ENCODE data around the gene DENND4A. TPM values are rescaled to one million over a fixed set of nuclear protein-coding genes. Genes with fewer than 3 reads are reported as not detected.

The DENND4A gene
- total RNA-seq, 1 experiment from 2014 or later: 12.7 TPM

GRCh38 chr15:65759441-65759840 lies 32.7 kb downstream of the DENND4A start:
- no peaks in the 10 kb centered on the region for H3K27me3 Mint-ChIP-seq (ENCODE audit: insufficient read depth, unreplicated experiment)
- no peaks in the 10 kb centered on the region for H3K36me3 Mint-ChIP-seq (ENCODE audit: insufficient read depth, unreplicated experiment)
- TF ChIP-seq CTCF (IDR thresholded peaks at IDR 0.05; ENCODE audit: insufficient read depth in 1 of 2, low read depth in 1 of 2, low read length in 1 of 2, severe bottlenecking in 1 of 2, unreplicated experiment in 1 of 2): no peak
- no peaks in the 10 kb centered on the region for H3K36me3 ChIP-seq (ENCODE audit: control insufficient read depth, insufficient read depth, low read length)
- no peaks in the 10 kb centered on the region for H3K9me3 ChIP-seq
- no peaks in the 10 kb centered on the region for H3K4me1 Mint-ChIP-seq (ENCODE audit: low read depth, unreplicated experiment)
- H3K9me3 Mint-ChIP-seq (ENCODE audit: unreplicated experiment): no peaks in the 10 kb centered on the region
- H3K27me3 ChIP-seq (replicated peaks; ENCODE audit: control insufficient read depth, insufficient read depth, low read length): no peaks in the 10 kb centered on the region
- H3K4me3 Mint-ChIP-seq (ENCODE audit: unreplicated experiment): no peak overlapping the region
- POLR2A ChIA-PET: no interaction called here
- intact Hi-C loops (cut with micrococcal nuclease; ENCODE audit: unreplicated experiment): no loop called here
- no peak overlapping the region for H3K27ac Mint-ChIP-seq (ENCODE audit: unreplicated experiment)
- no peak for DNase-seq
- H3K4me3 ChIP-seq (ENCODE audit: low read depth, low read length): no peak overlapping the region
- H3K4me1 ChIP-seq: no peaks in the 10 kb centered on the region; the same call in 1 of the 2 replicates
- CTCF ChIA-PET: no interaction called here
- BruUV-seq (replicated peaks): no TSS peak

GRCh38 chr15:65758242-65758641 lies 33.9 kb downstream of the DENND4A start:
- no peak for DNase-seq
- POLR2A ChIA-PET: no interaction called here
- intact Hi-C loops (cut with micrococcal nuclease; ENCODE audit: unreplicated experiment): no loop called here

GRCh38 chr15:65757256-65757655 lies 34.8 kb downstream of the DENND4A start:
- Histone ChIP-seq H3K36me3 (ENCODE audit: control insufficient read depth, insufficient read depth, low read length) (no peaks in the 10 kb centered on the region), H3K27me3 (replicated peaks; ENCODE audit: control insufficient read depth, insufficient read depth, low read length) (no peaks in the 10 kb centered on the region), H3K9me3 (no peaks in the 10 kb centered on the region), H3K4me1 (no peaks in the 10 kb centered on the region; the same call in 1 of the 2 replicates), H3K4me3 (ENCODE audit: low read depth, low read length) (no peak overlapping the region)
- POLR2A ChIA-PET: no interaction called here
- Mint-ChIP-seq H3K4me3 (ENCODE audit: unreplicated experiment) (no peak overlapping the region), H3K9me3 (ENCODE audit: unreplicated experiment) (no peaks in the 10 kb centered on the region), H3K4me1 (ENCODE audit: low read depth, unreplicated experiment) (no peaks in the 10 kb centered on the region), H3K36me3 (ENCODE audit: insufficient read depth, unreplicated experiment) (no peaks in the 10 kb centered on the region), H3K27ac (ENCODE audit: unreplicated experiment) (no peak overlapping the region), H3K27me3 (ENCODE audit: insufficient read depth, unreplicated experiment) (no peaks in the 10 kb centered on the region)
- no TSS peak for BruUV-seq (replicated peaks)
- DNase-seq: no peak
- intact Hi-C loops (cut with micrococcal nuclease; ENCODE audit: unreplicated experiment): no loop called here
- no peak for TF ChIP-seq CTCF (IDR thresholded peaks at IDR 0.05; ENCODE audit: insufficient read depth in 1 of 2, low read depth in 1 of 2, low read length in 1 of 2, severe bottlenecking in 1 of 2, unreplicated experiment in 1 of 2)
- CTCF ChIA-PET: no interaction called here

More at GRCh38 chr15:65758242-65758641, 33.9 kb downstream of the DENND4A start:
- Mint-ChIP-seq H3K36me3 (ENCODE audit: insufficient read depth, unreplicated experiment) (no peaks in the 10 kb centered on the region), H3K4me3 (ENCODE audit: unreplicated experiment) (no peak overlapping the region), H3K9me3 (ENCODE audit: unreplicated experiment) (no peaks in the 10 kb centered on the region), H3K4me1 (ENCODE audit: low read depth, unreplicated experiment) (no peaks in the 10 kb centered on the region), H3K27ac (ENCODE audit: unreplicated experiment) (no peak overlapping the region), H3K27me3 (ENCODE audit: insufficient read depth, unreplicated experiment) (no peaks in the 10 kb centered on the region)
- no peaks in the 10 kb centered on the region for H3K36me3 ChIP-seq (ENCODE audit: control insufficient read depth, insufficient read depth, low read length)
- H3K27me3 ChIP-seq (replicated peaks; ENCODE audit: control insufficient read depth, insufficient read depth, low read length): no peaks in the 10 kb centered on the region
- no peak overlapping the region for H3K4me3 ChIP-seq (ENCODE audit: low read depth, low read length)
- CTCF ChIA-PET: no interaction called here
- H3K4me1 ChIP-seq: no peaks in the 10 kb centered on the region; the same call in 1 of the 2 replicates
- H3K9me3 ChIP-seq: no peaks in the 10 kb centered on the region
- no TSS peak for BruUV-seq (replicated peaks)
- no peak for TF ChIP-seq CTCF (IDR thresholded peaks at IDR 0.05; ENCODE audit: insufficient read depth in 1 of 2, low read depth in 1 of 2, low read length in 1 of 2, severe bottlenecking in 1 of 2, unreplicated experiment in 1 of 2)

All from Caco-2 (cell line).